ENCODE results near the gene AIFM3. TPM values are rescaled to one million over a fixed set of nuclear protein-coding genes. Genes with fewer than 3 reads are reported as not detected.

Gene AIFM3
- total RNA-seq, 1 donor from 2014 or later = 12.3 TPM

- no peaks in the 10 kb centered on the region for H3K27me3 ChIP-seq (ENCODE audit: low read depth)
- H3K4me1 ChIP-seq = peaks cover 21% of the 10 kb centered on the region
- TF ChIP-seq CTCF (IDR thresholded peaks at IDR 0.05) = no peak
- DNase-seq (no peak), ATAC-seq (no peak)
- H3K4me3 ChIP-seq = no peak overlapping the region
- intact Hi-C loops (cut with DNase I) = no loop called here
- H3K9me3 ChIP-seq = no peaks in the 10 kb centered on the region
- H3K36me3 ChIP-seq = peaks cover 79% of the 10 kb centered on the region
- no peak overlapping the region for H3K27ac ChIP-seq
Measured at GRCh38 chr22:20997536-20998257, 30.6 kb downstream of the AIFM3 start.

DNA sequence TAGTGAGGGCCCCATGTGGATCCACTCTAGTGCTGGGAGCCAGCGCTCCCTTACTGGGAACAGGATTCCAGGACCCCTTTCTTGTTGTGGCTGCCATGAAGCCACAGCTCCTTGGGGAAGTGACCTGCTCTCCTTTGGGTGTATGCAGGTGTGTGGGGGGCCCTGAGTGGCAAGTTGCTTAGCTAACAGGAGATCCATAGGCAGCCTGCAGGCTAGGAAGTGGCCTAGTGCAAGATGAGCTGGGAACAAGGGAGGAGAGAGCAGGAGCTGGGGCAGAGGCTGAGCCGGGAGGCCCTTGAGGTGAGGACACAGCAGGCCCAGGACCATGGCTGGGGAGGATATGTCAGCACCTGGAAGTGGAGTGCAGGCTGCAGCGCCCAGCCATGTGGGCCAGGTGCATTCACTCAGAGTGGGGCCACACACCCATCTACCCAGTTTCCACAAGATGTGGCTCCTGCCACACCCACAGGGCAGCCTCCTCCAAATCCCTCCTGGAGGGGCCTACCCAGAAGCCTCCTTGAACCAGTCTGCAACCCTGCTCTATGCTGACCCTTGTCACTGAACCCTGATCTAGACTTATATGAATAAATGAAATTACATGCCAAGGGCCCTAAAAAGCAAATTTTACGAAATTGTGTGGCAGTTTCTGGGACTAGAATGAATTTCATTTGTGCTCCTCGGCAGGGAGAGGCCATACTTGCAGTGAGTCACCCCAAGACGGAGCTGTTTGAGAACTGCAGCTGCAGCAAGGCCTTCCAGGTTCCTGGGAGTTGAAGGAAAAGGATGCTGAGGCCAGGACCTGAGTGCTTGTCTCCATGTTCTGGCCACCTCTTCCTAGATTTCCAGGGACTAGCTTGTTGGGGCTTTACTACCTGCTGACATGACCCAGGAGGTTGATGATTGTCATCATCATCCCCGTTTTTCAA is 31.6 kb downstream of the AIFM3 start:
- H3K9me3 ChIP-seq = no peaks in the 10 kb centered on the region
- H3K36me3 ChIP-seq = peaks cover 69% of the 10 kb centered on the region
- ATAC-seq = no peak
- no peak overlapping the region for H3K4me3 ChIP-seq
- H3K27ac ChIP-seq = no peak overlapping the region
- no peak for TF ChIP-seq CTCF (IDR thresholded peaks at IDR 0.05)
- H3K4me1 ChIP-seq = peaks cover 30% of the 10 kb centered on the region
- no peak for DNase-seq
- intact Hi-C loops (cut with DNase I) = no loop called here
- H3K27me3 ChIP-seq (ENCODE audit: low read depth) = no peaks in the 10 kb centered on the region

GRCh38 chr22:20999350-21000206 is 32.5 kb downstream of the AIFM3 start:
- peaks cover 60% of the 10 kb centered on the region for H3K36me3 ChIP-seq
- no peaks in the 10 kb centered on the region for H3K27me3 ChIP-seq (ENCODE audit: low read depth)
- ATAC-seq (no peak), DNase-seq (no peak)
- H3K4me1 ChIP-seq = peaks cover 34% of the 10 kb centered on the region
- H3K27ac ChIP-seq = no peak overlapping the region
- H3K9me3 ChIP-seq = no peaks in the 10 kb centered on the region
- no peak for TF ChIP-seq CTCF (IDR thresholded peaks at IDR 0.05)
- H3K4me3 ChIP-seq = peak overlapping the region; percentile 90
- intact Hi-C loops (cut with DNase I) = no loop called here

DNA sequence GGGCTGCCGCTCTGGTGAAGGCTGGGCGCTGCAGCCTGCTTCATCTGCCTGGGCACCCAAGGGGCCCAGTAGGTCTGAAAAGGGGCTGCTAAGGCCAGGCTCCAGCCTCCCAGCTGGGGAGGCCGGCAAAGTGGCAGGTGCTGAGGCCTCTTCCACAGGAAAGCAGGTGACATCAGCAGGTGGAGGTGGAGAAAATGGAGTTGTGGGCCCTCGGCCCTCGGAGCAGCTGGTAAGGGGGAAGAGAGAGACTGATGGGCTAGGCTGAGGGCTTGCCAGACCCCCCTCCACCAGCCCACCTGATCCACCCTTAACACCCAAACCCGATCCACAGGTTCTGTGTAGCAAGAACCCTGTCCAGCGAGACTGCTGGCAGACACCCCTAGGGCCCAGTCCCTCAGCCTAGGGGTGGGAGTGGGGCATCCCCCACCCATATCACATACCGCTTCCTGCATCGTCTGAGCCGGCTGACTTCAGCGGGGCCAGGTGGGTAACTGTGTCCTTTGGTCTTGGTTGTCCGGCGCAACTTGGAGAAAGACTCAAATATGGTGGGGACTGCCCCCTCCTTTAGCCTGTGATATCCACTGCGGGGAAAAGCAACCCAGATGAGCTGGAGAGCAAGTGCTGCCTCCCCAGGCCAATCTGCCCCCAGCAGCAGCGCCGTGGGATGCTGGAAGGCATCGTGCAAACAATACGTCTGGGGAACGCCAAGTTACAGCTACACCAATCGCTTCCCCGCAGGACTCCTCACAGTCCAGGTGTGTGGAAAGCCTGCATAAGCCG is 33.3 kb downstream of the AIFM3 start:
- ATAC-seq (no peak), DNase-seq (no peak)
- peak overlapping the region; percentile 90 for H3K4me3 ChIP-seq
- TF ChIP-seq CTCF (IDR thresholded peaks at IDR 0.05) = no peak
- peaks cover 34% of the 10 kb centered on the region for H3K4me1 ChIP-seq
- no peaks in the 10 kb centered on the region for H3K27me3 ChIP-seq (ENCODE audit: low read depth)
- H3K9me3 ChIP-seq = no peaks in the 10 kb centered on the region
- intact Hi-C loops (cut with DNase I) = no loop called here
- peaks cover 52% of the 10 kb centered on the region for H3K36me3 ChIP-seq
- H3K27ac ChIP-seq = peak overlapping the region; percentile 99

Measured in lower lobe of right lung (tissue), 2 donors.